ENCODE results near the gene RAD23A.
A peak's percentile ranks its signal among the peaks of the same experiment; 100 is the strongest.
"Not testable (repeated sequence)": the region's sequence is repeated elsewhere in the genome, so short reads cannot be mapped to it uniquely, and the experiment has no call there.

The RAD23A gene

DNA sequence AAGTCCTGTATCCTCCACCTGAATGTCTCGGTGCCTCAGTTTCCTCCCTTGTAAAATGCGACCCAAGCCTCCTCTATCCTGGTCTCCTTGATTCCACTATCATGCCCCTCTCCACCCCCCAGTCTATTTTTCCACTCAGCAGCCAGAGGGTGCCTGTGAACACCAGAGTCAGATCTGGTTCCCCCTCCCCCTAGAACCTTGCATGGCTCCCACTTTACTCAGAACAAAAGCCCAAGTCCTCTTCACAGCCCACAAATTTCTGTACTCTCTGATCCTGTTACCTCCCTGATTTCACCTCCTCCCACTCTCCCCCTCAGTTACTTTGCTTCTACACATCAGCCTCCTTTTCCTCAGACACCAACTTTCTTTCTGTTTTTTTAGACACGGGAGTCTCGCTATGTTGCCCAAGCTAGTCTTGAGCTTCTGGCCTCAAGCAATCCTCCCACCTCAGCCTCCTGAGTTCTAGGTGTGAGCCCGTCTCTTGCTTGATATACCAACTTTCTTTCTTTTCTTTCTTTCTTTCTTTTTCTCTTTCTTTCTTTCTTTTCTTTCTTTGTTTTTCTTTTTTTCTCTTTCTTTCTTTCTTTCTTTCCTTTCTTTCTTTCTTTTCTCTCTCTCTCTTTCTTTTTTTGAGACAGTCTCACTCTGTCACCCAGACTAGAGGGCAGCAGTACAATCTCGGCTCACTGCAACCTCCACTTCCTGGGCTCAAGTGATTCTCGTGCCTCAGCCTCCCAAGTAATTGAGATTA is 24.6 kb downstream of the RAD23A start:
- in situ Hi-C loops (cut with HindIII; ENCODE audit: low pct_unique_long_range_greater_than_20kb, low sequenced_read_pairs), result no loop called here
- no peak for TF ChIP-seq JUND (IDR thresholded peaks at IDR 0.05; ENCODE audit: low read depth)
- no peak for DNase-seq (ENCODE audit: low read depth in 1 of 2, low spot score in 1 of 2)

DNA sequence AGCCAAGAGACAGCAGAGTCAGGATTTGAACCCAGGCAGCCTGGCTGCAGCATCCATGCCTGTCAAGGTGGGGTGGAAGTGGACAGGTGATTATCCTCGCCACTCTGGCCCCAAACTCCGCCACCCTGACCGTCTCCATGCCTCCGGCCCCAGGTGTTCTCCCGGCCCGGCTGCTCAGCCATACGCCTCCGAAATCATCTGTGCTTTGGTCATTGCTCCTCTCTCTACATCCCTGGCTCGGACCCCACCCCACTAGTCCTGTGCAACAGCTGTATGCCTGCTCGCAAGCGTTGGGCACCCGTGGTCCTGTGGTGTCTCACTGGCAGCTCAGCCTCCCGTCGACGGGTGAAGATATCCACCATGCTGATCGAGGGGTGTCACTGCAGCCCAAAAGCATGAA is 27.6 kb downstream of the RAD23A start:
- no peak for TF ChIP-seq JUND (IDR thresholded peaks at IDR 0.05; ENCODE audit: low read depth)
- in situ Hi-C loops (cut with HindIII; ENCODE audit: low pct_unique_long_range_greater_than_20kb, low sequenced_read_pairs), result no loop called here
- no peak for DNase-seq (ENCODE audit: low read depth in 1 of 2, low spot score in 1 of 2)

DNA sequence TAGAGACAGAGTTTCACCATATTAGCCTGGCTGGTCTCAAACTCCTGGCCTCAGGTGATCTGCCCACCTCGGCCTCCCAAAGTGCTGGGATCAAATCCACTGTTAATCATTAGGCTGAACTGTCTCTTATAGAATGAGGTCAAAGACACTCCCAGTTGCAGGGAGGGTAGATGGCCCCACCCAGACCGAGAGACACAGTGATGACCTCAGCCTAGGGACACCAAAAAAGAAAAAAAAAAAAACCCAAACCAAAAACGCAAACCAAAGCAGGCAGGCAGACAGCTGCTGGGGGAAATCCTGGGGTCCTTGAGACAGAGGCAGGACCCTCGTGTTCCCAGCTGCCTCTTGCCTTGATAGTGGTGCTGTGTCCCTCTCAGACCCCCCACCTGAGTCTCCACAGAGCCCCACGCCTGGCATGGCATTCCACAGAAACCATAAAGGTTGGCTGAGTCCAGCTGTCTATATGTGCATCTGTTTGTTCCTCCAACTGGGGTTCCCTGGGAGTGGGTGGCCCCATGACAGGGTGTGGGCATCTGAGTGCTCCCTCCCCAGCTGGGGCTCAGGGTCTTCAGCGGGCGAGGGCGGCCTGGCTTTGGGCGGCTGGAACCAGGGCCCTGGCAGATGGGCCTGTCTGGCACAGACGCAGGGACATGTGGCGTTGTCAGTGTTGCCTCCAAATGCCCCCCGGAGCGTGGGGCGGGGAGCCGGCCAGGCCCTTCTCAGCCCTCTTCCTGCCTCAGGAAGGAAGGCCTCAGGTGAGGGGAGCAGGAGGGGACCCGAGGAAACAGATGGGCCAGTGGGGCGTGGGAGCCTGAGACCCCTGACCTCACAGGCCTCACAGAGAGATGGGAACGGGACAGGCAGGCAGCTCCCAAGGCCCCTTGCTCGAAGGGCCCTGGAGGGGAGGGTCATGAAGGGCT is 28.9 kb downstream of the RAD23A start:
- in situ Hi-C loops (cut with HindIII; ENCODE audit: low pct_unique_long_range_greater_than_20kb, low sequenced_read_pairs), result no loop called here
- no peak for DNase-seq (ENCODE audit: low read depth in 1 of 2, low spot score in 1 of 2)
- no peak for TF ChIP-seq JUND (IDR thresholded peaks at IDR 0.05; ENCODE audit: low read depth)

DNA sequence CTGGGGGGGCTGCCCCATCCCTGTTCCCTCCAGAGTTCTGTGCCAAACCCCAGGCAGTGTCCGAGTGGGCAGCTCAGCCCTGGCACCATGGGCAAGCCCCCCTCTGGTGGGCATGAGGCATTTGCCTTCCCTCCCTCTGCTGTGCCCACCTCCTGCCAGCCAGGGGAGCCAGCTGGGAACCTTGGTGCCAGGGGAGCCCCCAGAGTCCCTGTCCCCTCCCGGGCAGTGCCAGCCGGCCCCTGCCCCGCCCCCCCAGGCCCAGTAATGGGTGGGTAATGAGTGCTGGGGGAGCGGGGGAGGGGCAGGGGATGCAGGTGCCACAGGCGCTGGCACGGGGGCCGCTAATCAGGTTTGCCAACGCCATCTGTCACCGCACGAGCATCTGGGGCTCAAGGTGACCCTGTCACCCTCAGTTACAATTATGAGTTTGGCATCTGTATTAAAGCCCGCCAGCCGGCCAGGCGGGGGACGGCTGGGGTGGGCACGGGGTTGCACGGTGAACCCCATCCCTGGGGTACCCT is 29.6 kb downstream of the RAD23A start:
- DNase-seq (ENCODE audit: low read depth in 1 of 2, low spot score in 1 of 2), result no peak
- in situ Hi-C loops (cut with HindIII; ENCODE audit: low pct_unique_long_range_greater_than_20kb, low sequenced_read_pairs), result no loop called here
- TF ChIP-seq JUND (IDR thresholded peaks at IDR 0.05; ENCODE audit: low read depth), result no peak

DNA sequence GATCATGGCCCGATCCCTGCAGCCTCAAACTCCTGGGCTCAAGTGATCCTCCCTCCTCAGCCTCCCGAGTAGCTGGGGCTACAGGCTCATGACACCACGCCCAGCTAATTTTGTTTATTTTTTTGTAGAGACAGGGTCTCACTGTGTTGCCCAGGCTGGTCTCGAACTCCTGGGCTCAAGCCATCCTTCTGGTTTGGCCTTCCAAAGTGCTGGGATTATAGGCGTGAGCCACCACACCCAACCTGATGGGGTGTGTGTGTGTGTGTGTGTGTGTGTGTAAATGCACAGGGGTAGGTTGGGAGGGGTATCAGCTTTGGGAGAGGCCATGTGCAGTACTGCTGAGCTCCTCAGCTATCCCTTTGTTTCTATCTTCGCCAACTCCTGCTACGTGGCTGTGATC is 30.4 kb downstream of the RAD23A start:
- DNase-seq (ENCODE audit: low read depth in 1 of 2, low spot score in 1 of 2); in situ Hi-C loops (cut with HindIII; ENCODE audit: low pct_unique_long_range_greater_than_20kb, low sequenced_read_pairs): not testable (repeated sequence)

GRCh38 chr19:12979974-12980373 is 34.3 kb downstream of the RAD23A start:
- in situ Hi-C loops (cut with HindIII; ENCODE audit: low pct_unique_long_range_greater_than_20kb, low sequenced_read_pairs), result no loop called here
- DNase-seq (ENCODE audit: low read depth in 1 of 2, low spot score in 1 of 2), result no peak
- TF ChIP-seq JUND (IDR thresholded peaks at IDR 0.05; ENCODE audit: low read depth), result no peak

GRCh38 chr19:12982648-12983047 is 37.0 kb downstream of the RAD23A start:
- DNase-seq (ENCODE audit: low read depth in 1 of 2, low spot score in 1 of 2), result no peak
- no peak for TF ChIP-seq JUND (IDR thresholded peaks at IDR 0.05; ENCODE audit: low read depth)
- in situ Hi-C loops (cut with HindIII; ENCODE audit: low pct_unique_long_range_greater_than_20kb, low sequenced_read_pairs), result no loop called here

- DNase-seq (ENCODE audit: low read depth in 1 of 2, low spot score in 1 of 2), result no peak
- in situ Hi-C loops (cut with HindIII; ENCODE audit: low pct_unique_long_range_greater_than_20kb, low sequenced_read_pairs), result no loop called here
- TF ChIP-seq JUND (IDR thresholded peaks at IDR 0.05; ENCODE audit: low read depth), result no peak
Measured at GRCh38 chr19:12983091-12983490, 37.4 kb downstream of the RAD23A start.

GRCh38 chr19:12983542-12984142 is 38.0 kb downstream of the RAD23A start:
- TF ChIP-seq JUND (IDR thresholded peaks at IDR 0.05; ENCODE audit: low read depth), result no peak
- in situ Hi-C loops (cut with HindIII; ENCODE audit: low pct_unique_long_range_greater_than_20kb, low sequenced_read_pairs), result no loop called here
- peak; percentile 60 to 79 for DNase-seq (ENCODE audit: low read depth in 1 of 2, low spot score in 1 of 2)

DNA sequence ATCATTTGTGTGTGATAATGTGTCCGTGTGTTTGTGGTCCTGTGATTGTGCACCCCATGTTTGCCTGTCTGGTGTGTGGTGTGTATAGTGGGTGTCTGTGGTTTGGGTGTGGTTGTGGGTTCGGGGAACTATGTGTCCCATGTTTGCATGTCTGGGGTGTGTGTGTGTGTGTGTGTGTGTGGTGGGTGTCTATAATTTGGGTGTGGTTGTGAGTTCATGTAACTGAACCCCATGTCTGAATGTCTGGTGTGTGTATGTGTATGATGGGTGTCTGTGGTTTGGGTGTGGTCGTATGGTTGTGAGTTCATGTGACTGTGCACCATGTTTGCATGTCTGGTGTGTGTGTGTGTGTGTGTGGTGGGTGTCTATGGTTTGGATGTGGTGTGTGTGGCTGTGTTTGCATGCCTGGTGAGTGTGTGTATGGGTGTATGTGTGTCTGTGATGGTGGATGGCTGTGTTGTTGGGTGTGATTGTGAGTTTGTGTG is 38.5 kb downstream of the RAD23A start:
- DNase-seq (ENCODE audit: low read depth in 1 of 2, low spot score in 1 of 2), result no peak
- in situ Hi-C loops (cut with HindIII; ENCODE audit: low pct_unique_long_range_greater_than_20kb, low sequenced_read_pairs), result no loop called here
- no peak for TF ChIP-seq JUND (IDR thresholded peaks at IDR 0.05; ENCODE audit: low read depth)

GRCh38 chr19:12984683-12985048 is 39.0 kb downstream of the RAD23A start:
- in situ Hi-C loops (cut with HindIII; ENCODE audit: low pct_unique_long_range_greater_than_20kb, low sequenced_read_pairs), result no loop called here
- TF ChIP-seq JUND (IDR thresholded peaks at IDR 0.05; ENCODE audit: low read depth), result no peak
- DNase-seq (ENCODE audit: low read depth in 1 of 2, low spot score in 1 of 2), result no peak

DNA sequence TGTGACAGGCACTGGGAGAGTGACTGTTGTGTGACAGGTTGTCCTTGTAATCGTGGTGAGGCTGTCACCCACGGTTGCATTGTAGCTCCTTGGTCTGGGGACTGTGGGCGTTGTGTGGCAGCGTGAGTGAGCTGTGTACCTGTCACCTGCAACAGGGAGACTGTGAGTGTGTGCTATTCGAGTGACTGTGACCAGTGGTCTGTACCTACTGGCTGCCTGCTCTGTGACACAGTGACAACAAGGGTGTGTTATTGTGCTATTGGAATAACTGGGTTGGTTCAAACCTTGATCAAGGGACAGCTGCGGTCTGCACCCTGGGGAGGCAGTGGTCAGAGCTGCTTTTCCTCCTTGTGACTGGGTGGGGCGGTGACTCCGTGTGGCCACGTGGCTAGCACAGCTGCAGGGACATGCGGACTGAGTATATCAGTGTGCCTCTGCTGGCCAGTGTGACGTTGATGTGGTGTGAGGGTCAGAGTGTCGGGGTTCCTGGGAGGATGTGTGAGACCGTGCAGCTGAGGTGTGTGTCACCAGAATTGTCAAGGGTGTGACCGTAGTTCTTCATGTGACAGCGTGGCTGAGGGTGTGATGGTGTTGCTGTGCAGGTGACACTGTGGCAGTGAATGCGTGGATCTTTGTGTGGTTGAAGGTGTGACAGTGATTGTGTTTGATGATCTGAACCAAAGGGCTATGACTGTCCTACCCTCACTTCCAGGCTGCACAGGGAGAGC is 39.6 kb downstream of the RAD23A start:
- peak in 1 of 2 experiments; percentile 31 for DNase-seq (ENCODE audit: low read depth in 1 of 2, low spot score in 1 of 2)
- TF ChIP-seq JUND (IDR thresholded peaks at IDR 0.05; ENCODE audit: low read depth), result no peak
- in situ Hi-C loops (cut with HindIII; ENCODE audit: low pct_unique_long_range_greater_than_20kb, low sequenced_read_pairs), result no loop called here

All from T47D (cell line).